Ecto neural progenitor cell (in vitro differentiated cells): ENCODE data around the gene ARHGAP23.
"Not testable (repeated sequence)": the region's sequence is repeated elsewhere in the genome, so short reads cannot be mapped to it uniquely, and the experiment has no call there.

Source experiments
- DNase-seq: peaks from one replicate; pipeline ENCODE4 v3.0.0-alpha.2; 2018; ENCODE audit warnings: low spot score

The ARHGAP23 gene

DNA sequence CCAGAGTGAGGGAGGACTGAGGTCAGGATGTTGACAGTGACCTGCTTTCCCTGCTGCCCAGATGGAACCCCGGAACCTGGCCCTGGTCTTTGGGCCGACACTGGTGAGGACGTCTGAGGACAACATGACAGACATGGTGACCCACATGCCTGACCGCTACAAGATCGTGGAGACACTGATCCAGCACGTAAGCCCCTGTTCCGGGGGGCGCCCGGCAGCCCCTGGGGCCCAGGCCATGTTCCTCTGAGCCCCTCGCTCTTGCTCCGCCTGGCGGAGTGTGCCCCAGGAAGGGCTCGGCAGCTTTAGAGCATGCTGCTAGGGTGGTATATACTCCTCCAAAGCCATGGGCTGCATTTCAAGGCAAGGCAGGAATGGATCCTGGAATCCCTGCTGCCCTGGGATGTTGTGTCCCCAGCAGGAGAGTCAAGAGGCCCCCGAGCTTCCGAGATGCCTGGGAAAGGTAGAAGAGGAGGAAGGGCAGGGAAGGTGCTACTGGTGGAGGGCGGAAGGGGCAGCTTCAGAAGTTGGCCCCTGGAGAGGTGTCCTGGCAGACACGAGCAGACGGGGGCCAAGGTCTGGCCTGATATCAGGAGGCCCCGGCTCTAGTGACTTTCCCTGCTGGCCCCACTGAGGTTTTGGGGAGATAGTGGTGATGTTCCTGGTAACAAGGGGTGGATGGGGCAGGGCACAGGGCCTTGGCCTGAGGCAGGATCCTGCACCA, 63.2 kb downstream of the ARHGAP23 start:
- not testable (repeated sequence) for DNase-seq

- DNase-seq, result peak; percentile 93
Measured at GRCh38 chr17:38492067-38493040, 64.1 kb downstream of the ARHGAP23 start.

- DNase-seq, result not testable (repeated sequence)
Measured at GRCh38 chr17:38494152-38494551, 65.9 kb downstream of the ARHGAP23 start.

- DNase-seq, result not testable (repeated sequence)
Measured at GRCh38 chr17:38497656-38498055, 69.4 kb downstream of the ARHGAP23 start.

DNA sequence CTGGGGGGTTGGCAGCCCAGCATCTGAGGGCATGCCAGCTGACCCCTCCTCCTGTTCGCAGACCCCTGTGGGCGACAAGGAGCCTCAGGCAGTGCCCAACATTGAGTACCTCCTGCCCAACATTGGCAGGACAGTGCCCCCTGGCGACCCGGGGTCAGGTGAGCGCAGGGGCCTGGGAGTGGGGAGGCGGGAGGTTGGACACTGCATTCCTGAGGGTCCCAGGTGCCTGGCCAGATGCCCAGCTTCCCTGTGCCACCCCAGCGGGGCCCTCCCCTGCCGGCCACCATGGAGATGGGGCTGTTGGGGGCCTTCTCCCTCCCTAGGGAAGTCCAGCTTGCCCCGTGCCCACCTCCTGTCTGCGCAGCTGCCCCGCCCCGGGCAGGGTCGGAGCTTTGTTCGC, 70.1 kb downstream of the ARHGAP23 start:
- DNase-seq, result no peak

GRCh38 chr17:38499230-38499629, 71.0 kb downstream of the ARHGAP23 start:
- DNase-seq, result not testable (repeated sequence)

- not testable (repeated sequence) for DNase-seq
Measured at GRCh38 chr17:38501718-38502117, 73.5 kb downstream of the ARHGAP23 start.

GRCh38 chr17:38503286-38503913, 75.1 kb downstream of the ARHGAP23 start:
- DNase-seq, result not testable (repeated sequence)

- no peak for DNase-seq
Measured at GRCh38 chr17:38504216-38504615, 76.0 kb downstream of the ARHGAP23 start.

DNA sequence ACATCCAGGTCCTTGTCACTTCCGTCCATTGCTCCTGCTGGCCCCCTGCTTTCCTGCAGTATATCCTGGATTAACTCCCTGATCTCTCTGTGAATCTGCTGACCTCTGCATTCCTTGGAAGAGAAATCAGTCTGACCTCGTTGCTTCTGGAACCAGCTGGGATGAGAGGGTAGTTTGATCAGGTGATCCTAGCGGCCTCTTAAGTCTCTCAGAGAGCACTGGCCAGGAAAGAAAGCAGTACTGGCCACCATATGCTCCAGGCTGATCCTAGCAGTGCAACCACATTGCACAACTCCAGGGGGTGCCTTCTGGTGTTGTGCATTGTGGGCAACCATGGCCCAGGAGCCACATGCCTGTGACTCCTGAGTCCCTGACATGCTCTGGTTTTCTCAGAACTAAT, 79.2 kb downstream of the ARHGAP23 start:
- no peak for DNase-seq

GRCh38 chr17:38507921-38508569, 79.8 kb downstream of the ARHGAP23 start:
- DNase-seq, result no peak

DNA sequence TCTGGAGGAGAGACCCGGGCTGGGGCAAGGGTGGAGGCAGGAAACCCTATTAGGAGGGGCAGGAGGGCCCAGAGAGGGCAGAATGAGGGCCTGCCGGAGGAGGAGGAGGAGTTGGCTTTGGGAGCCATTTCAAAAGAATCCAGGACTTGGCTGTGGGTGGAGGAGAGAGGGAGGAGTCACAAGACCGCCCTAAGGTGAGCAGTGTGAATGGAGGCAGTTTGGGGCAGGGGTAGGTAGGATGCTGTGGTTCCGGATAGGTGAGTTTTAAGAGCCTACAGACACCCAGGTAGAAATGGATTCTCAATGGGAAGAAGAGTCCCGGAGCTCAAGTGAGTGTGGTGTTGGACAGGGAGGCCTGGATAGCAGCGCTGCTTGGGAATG, 80.3 kb downstream of the ARHGAP23 start:
- no peak for DNase-seq

DNA sequence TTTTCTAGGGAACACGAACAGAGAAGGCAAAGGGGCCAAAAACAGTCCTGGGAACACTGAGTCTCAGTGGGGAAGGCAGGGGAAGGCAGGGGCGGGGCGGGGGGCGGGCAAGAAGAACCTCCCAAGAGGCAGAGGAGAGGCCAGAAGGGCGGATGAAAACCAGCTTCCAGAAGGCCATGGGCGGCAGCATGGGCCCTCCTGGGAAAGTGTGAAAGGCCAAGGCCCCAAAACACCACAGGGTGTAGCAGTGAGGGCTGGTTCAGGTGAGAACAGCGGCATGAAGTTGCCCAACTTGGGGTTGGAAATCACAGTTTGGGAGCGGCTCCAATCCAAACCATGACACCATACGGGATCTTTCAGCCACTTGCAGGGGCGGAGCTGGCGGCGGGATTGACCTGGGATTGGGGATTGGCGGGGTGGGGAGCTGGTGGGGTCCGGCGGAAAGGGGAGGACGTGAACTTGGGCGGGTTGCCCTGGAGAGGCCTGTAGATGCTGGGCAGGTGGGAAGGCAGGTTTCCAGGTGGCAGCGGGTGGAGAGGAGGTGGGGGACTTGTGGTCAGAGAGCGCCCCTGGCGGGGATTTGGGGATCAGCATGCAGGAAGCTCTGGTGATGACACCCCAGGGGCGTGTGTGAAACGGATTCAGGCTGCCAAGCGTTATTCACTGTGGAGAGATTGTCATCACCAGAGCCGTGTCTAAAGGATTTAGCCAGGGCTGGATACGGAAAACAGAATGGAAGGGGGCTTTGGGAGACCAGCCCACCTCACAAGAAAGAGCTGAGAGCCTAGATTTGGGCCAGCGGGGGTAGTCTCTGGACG, 80.9 kb downstream of the ARHGAP23 start:
- peak; percentile 96 for DNase-seq

DNA sequence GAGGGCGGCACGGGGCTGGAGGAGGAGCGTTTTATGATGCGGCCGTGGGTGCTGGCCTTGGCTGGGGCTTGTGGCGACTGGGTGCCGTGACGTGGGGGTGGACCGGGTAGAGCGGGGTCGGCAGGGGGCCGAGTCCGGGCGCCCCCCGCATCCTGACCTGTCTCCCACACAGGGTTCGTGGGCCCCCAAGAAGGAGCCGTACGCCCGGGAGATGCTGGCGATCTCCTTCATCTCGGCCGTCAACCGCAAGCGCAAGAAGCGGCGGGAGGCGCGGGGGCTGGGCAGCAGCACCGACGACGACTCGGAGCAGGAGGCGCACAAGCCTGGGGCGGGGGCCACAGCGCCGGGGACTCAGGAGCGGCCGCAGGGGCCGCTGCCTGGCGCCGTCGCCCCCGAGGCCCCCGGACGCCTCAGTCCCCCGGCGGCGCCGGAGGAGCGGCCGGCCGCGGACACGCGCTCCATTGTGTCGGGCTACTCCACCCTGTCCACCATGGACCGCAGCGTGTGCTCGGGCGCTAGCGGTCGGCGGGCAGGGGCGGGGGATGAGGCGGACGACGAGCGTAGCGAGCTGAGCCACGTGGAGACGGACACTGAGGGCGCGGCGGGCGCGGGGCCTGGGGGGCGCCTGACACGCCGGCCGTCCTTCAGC, 81.6 kb downstream of the ARHGAP23 start:
- DNase-seq, result peak; percentile 80

- DNase-seq, result peak; percentile 88
Measured at GRCh38 chr17:38510421-38511149, 82.3 kb downstream of the ARHGAP23 start.

DNA sequence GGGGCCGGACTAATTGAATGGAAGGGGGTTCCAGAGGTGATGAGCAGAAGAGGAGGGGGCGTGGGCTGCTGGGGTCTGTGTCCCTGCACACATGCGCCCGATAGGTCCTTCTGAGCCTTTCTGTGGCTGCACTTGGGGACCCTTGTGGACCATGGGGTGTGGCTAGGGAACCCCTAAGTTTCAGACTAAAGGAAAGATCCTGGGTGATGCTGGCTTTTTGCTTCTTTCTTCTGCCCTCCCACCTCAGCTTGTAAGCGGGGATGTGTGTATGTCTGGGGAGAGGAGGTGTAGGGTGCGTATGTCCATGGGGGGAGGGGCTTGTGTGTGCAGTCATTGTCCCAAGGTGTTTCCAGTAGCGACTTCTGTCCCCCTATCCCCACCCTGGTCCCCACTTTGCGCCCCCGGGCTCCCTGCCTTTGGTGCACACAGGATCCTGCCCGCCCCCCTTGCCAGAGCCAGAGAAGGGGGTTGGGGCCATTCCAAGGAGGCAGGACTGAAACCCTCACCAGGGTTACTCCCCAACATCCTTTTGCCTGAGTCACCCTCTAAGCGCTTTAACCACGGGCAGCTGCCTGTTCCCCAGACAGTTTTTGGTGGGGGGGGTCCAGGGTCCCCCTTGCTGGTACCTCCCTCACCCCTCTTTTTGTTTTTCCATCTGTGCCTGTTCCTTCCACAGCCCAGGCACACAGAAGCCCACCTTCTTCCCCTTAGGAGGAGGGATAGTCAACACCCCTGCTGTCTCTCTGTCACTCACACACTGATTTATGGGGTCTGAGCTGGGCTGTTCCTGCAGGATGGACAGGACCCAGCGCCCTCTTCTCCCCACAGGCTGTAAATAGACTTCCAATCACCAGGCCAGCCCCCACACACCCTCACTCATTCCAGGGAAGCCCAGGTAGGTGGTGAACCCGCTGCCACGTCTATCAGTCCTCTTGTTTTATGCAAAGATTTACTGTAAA, 83.2 kb downstream of the ARHGAP23 start:
- DNase-seq, result peak; percentile 60

- no peak for DNase-seq
Measured at GRCh38 chr17:38512473-38513058, 84.3 kb downstream of the ARHGAP23 start.

DNA sequence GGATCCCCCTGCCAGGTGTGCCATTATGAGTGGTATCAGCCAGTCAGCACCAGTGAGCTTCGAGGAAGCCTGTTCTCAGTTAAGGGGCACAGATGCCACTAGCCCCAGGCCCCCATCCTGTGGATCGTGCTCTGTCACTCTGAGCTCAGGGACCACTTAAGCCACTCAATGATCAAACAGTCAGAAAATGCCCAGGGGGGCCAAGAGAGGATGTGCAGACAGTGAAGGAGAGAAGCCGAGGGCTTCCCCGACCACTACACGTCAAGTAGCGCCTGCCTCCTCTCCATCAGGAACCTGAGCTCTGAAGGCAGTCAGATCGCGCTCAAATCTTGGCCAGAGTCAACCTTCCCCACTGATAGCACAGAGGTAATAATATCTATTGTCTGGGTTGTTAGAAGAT, 98.3 kb downstream of the ARHGAP23 start:
- DNase-seq, result not testable (repeated sequence)
